ENCODE measurements around the gene PAGE2B.
"Not testable (repeated sequence)": the region's sequence is repeated elsewhere in the genome, so short reads cannot be mapped to it uniquely, and the experiment has no call there.

Gene PAGE2B

DNA sequence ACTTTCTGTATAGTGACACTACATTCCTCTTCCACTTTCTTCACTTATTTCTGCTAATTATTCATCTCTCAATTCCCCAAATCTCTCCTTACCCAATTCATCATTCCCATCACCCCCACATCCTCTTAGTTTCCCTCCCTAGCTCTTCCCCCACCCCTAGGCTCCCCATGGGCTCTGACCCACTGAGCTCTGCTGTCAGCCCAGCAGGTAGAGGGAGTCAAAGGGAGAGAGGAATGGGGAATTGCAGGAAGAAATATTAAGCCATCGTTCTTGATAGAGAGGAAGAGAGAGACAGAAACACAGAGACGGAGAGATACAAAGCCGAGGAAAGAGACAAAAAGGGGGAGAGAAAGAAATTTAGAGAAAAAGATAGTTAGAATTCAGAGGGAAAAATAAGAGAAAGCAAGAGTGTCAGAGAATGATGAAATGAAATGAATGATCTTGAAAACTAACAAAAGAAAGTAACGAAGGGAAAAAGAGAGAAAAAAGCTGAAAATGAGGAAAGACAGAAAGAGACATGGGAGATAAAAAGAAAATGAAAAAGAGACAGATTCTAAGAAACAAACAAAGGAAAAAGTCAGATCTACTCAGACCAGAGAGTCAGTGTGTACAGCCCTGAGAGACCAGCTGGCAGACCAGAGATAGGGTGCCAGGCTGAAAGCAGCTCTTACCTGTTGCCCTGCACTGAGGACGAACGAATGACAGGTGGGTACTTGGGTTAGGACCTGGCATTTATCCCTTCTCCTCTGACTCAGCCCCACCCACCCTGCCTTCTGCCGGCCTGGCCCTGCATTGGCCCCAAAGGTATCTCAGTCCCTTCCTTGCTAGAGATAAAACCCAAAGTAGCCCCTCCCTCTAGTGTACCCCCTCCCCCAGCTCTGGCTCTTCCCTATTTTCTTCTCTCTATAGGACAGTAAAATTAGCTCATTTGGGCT, 44.3 kb upstream of the PAGE2B start, which contains the start of gene ALAS2:
TSS of gene ALAS2 (minus strand) at position 707 of the 935 bp plus-strand sequence. CDS start 4,977 bp downstream, outside the sequence.
- no peak for DNase-seq (ENCODE audit: low spot score)
- TF ChIP-seq, protein P1, sequence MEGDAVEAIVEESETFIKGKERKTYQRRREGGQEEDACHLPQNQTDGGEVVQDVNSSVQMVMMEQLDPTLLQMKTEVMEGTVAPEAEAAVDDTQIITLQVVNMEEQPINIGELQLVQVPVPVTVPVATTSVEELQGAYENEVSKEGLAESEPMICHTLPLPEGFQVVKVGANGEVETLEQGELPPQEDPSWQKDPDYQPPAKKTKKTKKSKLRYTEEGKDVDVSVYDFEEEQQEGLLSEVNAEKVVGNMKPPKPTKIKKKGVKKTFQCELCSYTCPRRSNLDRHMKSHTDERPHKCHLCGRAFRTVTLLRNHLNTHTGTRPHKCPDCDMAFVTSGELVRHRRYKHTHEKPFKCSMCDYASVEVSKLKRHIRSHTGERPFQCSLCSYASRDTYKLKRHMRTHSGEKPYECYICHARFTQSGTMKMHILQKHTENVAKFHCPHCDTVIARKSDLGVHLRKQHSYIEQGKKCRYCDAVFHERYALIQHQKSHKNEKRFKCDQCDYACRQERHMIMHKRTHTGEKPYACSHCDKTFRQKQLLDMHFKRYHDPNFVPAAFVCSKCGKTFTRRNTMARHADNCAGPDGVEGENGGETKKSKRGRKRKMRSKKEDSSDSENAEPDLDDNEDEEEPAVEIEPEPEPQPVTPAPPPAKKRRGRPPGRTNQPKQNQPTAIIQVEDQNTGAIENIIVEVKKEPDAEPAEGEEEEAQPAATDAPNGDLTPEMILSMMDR (IDR thresholded peaks at IDR 0.05; ENCODE audit: borderline replicate concordance, control extremely low read depth, extremely low read depth, insufficient read depth, missing control alignments) = no peak
- in situ Hi-C loops (cut with MboI; ENCODE audit: low sequenced_read_pairs, unreplicated experiment) = loop anchor here (25.0 kb wide), 1 partner anchor 93 kb away; no protein-coding TSS in a partner anchor

DNA sequence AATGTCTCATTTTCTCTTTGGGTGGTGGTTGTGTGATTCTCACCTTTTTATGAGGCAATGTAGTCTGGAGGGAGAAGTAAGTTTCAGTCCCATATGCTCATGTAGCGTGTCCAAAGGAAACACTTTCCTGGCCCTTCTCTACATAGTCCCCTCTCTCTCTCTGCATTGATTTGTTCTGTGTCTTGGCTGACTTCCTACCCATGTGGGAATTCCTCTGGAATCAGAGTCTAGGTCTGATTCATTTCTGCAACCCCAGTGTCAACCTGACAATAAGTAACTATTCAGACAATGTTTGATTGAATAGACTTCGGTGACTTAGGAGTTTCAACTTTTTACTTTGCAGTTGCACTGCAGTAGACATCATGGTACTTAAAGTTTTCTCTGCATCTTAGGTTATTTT, 41.4 kb upstream of the PAGE2B start:
- no peak for DNase-seq (ENCODE audit: low spot score)
- TF ChIP-seq, protein P1 (IDR thresholded peaks at IDR 0.05; ENCODE audit: borderline replicate concordance, control extremely low read depth, extremely low read depth, insufficient read depth, missing control alignments) = no peak
- in situ Hi-C loops (cut with MboI; ENCODE audit: low sequenced_read_pairs, unreplicated experiment) = loop anchor here (25.0 kb wide), 1 partner anchor 96 kb away; no protein-coding TSS in a partner anchor

DNA sequence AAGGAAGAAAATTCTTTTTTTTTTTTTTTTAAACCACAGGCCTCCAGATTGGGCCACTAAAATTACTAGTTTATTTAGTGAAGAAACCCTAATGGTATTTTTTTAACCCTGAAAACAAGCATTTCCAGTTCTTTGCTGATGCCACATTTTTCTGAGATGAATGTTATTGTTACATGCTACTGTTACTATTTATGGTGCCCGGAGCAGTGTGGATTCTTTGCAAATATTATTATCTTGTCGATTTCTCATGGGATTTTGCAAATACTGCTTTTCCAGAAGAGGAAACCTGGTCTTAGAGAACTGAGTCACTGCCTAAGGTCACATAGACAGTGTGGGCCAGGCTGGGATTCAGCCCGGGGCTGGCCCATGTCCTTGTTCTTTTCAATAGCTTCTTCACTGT, 35.4 kb upstream of the PAGE2B start:
- no peak for DNase-seq (ENCODE audit: low spot score)
- in situ Hi-C loops (cut with MboI; ENCODE audit: low sequenced_read_pairs, unreplicated experiment) = loop anchor here (25.0 kb wide), 1 partner anchor 102 kb away; no protein-coding TSS in a partner anchor
- TF ChIP-seq, protein P1 (IDR thresholded peaks at IDR 0.05; ENCODE audit: borderline replicate concordance, control extremely low read depth, extremely low read depth, insufficient read depth, missing control alignments) = no peak

DNA sequence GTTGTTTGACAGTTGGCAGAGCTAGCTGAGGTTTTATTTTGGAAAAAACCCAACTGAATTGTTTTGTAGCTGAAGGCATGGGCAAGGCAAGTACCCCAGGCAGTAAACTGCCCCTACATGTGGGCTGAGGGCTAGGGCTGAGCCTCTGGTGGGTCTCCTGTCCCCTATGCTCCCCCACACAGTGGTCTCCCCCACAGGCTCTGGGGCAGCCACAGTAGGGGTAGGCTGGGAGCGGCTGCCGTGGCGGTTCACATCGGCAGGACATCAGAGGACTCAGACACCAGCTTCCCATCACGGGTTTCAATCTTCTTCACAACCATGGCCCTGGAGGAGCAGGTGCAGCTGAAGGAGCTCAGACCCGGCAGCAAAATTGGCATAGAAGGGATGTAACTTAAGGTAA, 33.3 kb upstream of the PAGE2B start:
- TF ChIP-seq, protein P1 (IDR thresholded peaks at IDR 0.05; ENCODE audit: borderline replicate concordance, control extremely low read depth, extremely low read depth, insufficient read depth, missing control alignments) = no peak
- DNase-seq (ENCODE audit: low spot score) = no peak
- in situ Hi-C loops (cut with MboI; ENCODE audit: low sequenced_read_pairs, unreplicated experiment) = loop anchor here (25.0 kb wide), 1 partner anchor 104 kb away; no protein-coding TSS in a partner anchor

DNA sequence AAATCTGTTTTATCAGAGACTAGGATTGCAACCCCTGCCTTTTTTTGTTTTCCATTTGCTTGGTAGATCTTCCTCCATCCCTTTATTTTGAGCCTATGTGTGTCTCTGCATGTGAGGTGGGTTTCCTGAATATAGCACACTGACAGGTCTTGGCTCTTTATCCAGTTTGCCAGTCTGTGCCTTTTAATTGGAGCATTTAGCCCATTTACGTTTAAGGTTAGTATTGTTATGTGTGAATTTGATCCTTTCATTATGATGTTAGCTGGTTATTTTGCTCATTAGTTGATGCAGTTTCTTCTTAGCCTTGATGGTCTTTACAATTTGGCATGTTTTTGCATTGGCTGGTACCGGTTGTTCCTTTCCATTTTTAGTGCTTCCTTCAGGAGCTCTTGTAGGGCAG, 24.2 kb upstream of the PAGE2B start:
- DNase-seq (ENCODE audit: low spot score); in situ Hi-C loops (cut with MboI; ENCODE audit: low sequenced_read_pairs, unreplicated experiment): not testable (repeated sequence)

DNA sequence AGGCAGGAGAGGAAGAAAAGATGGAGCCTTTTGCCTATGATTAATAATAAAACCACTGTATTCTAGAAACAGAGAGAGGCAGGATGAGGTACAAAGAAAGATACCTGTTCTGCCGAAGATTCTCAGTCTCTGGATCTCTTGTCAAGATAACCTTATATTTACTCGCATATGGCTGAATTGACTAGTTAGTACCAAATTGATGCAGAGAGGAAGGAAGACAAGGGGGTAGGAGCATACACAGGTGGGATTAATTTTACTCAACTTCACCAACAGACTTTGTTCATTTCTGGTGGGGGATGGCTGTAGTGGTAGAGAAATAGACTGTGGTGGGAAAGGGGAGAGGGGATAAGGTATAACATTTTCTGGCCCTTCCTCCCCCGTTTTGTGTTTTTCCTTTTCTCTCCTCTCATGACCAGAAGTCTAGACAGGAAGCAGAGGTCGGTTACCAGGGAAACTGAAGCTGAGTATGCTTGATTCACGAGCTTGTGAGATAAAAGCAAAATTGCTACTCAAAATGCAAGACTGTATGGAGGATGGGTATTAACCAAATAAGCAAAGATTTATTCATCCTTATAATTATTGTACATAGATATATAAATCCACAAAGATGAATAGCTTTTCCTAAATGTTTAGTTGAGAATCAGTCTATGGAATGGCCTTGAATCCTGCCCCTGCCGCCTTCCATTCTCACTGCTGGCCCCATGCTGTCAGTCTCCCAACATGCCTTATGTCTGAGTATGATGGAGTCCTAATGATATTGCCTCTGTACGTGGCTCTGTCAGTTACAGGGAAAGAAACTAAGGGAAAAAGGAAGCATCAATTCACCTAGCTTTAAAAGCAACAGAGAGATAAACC, 17.8 kb upstream of the PAGE2B start:
- in situ Hi-C loops (cut with MboI; ENCODE audit: low sequenced_read_pairs, unreplicated experiment) = no loop called here
- TF ChIP-seq, protein P1 (IDR thresholded peaks at IDR 0.05; ENCODE audit: borderline replicate concordance, control extremely low read depth, extremely low read depth, insufficient read depth, missing control alignments) = no peak
- no peak for DNase-seq (ENCODE audit: low spot score)
